SJSA1 (cell line): ENCODE measurements around the gene ASCL4. TPM values are rescaled to one million over a fixed set of nuclear protein-coding genes. Genes with fewer than 3 reads are reported as not detected.
A peak's percentile ranks its signal among the peaks of the same experiment; 100 is the strongest.

Source experiments
- DNase-seq, 2 experiments: peaks; one replicate each; pipeline ENCODE4 v3.0.0-alpha.2; 2015 to 2020; ENCODE audit warnings: low spot score in 2 of 2, low read depth in 1 of 2
- H3K27ac ChIP-seq: fragments of 250-450 bp; sonication (Bioruptor Pico); 2 replicates; pipeline ENCODE4 v1.5.1; 2020; ENCODE audit warnings: mild to moderate bottlenecking, moderate library complexity
- H3K27me3 ChIP-seq: fragments of 250-450 bp; sonication (Bioruptor Pico); replicated peaks from 2 replicates; pipeline ENCODE4 v1.5.1; 2020; ENCODE audit warnings: mild to moderate bottlenecking, moderate library complexity
- H3K36me3 ChIP-seq: fragments of 250-450 bp; sonication (Bioruptor Pico); 2 replicates; pipeline ENCODE4 v1.5.1; 2020; ENCODE audit warnings: mild to moderate bottlenecking
- H3K4me1 ChIP-seq: fragments of 250-450 bp; sonication (Bioruptor Pico); replicated peaks from 2 replicates; pipeline ENCODE4 v1.6.1; 2021; ENCODE audit warnings: mild to moderate bottlenecking
- H3K4me3 ChIP-seq: fragments of 250-450 bp; sonication (Bioruptor Pico); 2 replicates; pipeline ENCODE4 v1.5.1; 2020; ENCODE audit warnings: mild to moderate bottlenecking
- H3K9me3 ChIP-seq: fragments of 250-450 bp; sonication (Bioruptor Pico); replicated peaks from 2 replicates; pipeline ENCODE4 v1.5.1; 2020; ENCODE audit warnings: mild to moderate bottlenecking
- total RNA-seq: library from RNA; depleted of rRNA; stranded (reverse); fragments of >200 nt; shearing (Covaris generic); gene quantifications from 2 replicates; pipeline ENCODE4 v1.2.3, GENCODE V29; 2014

ASCL4 gene
- total RNA-seq, 1 experiment from 2014 or later = not detected

- Histone ChIP-seq H3K27me3 (peaks cover 9% of the 10 kb centered on the region), H3K27ac (peak within 1 kb of the TSS; percentile 53), H3K9me3 (no peaks in the 10 kb centered on the region), H3K4me1 (peaks cover 24% of the 10 kb centered on the region), H3K4me3 (peak within 1 kb of the TSS; percentile 89), H3K36me3 (peaks cover 45% of the 10 kb centered on the region)
- DNase-seq = peak; percentile 90
Measured at GRCh38 chr12:107760809-107761501, 13.5 kb upstream of the ASCL4 start, which contains the start of gene PRDM4. Gene PRDM4, minus strand, starts transcription at chr12:107761137. Its CDS starts 622 bp downstream, at chr12:107760515.

GRCh38 chr12:107761502-107761904 lies 13.0 kb upstream of the ASCL4 start:
- H3K4me1 ChIP-seq = peaks cover 24% of the 10 kb centered on the region
- H3K9me3 ChIP-seq = no peaks in the 10 kb centered on the region
- H3K27me3 ChIP-seq = peaks cover 9% of the 10 kb centered on the region
- peaks cover 40% of the 10 kb centered on the region for H3K36me3 ChIP-seq
- no peak overlapping the region for H3K27ac ChIP-seq
- DNase-seq = no peak
- H3K4me3 ChIP-seq = peak overlapping the region; percentile 89

DNA sequence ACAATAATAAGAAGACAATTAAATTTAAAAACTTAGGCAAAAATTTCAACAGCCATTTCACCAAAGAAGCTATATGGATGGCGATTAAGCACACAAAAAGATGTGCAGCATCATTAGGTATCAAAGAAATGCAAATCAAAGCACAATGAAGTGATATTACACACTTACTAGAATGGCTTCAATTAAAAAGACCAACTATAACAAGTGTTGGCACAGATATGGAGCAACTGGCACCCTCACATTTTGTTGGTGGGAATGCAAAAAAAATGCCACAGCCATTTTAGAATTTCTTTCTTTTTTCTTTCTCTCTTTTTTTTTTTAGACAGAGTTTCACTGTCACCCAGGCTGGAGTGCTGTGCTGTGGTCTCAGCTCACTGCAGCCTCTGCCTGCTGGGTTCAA lies 11.6 kb upstream of the ASCL4 start:
- Histone ChIP-seq H3K9me3 (no peaks in the 10 kb centered on the region), H3K4me1 (peaks cover 24% of the 10 kb centered on the region), H3K27me3 (peaks cover 9% of the 10 kb centered on the region), H3K36me3 (peaks cover 26% of the 10 kb centered on the region), H3K27ac (no peak overlapping the region), H3K4me3 (no peak overlapping the region)
- no peak for DNase-seq

- DNase-seq = no peak
- Histone ChIP-seq H3K27me3 (peaks cover 18% of the 10 kb centered on the region), H3K9me3 (no peaks in the 10 kb centered on the region), H3K27ac (no peak overlapping the region), H3K4me1 (peaks cover 12% of the 10 kb centered on the region), H3K4me3 (no peak overlapping the region), H3K36me3 (peaks cover 13% of the 10 kb centered on the region)
Measured at GRCh38 chr12:107764626-107765025, 9.9 kb upstream of the ASCL4 start.

DNA sequence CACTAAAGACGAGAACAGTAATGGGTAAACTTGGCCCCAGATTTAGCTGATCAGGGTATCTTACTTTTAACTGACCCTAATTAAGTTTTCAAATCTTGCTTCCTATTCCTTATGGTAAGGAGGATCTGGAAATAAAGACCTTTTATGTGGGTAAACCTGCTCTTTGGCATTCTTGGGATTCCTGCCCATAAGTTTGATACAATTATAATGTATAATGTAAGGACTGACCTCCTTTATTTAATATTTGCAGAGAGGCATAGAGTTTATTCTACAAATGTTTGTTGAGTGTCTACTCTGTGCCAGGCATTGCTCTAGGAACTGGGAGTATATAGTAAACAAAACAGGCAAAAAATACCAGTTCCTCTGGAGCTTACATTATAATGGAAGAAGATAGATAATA lies 9.2 kb upstream of the ASCL4 start:
- Histone ChIP-seq H3K4me1 (peaks cover 6% of the 10 kb centered on the region), H3K4me3 (no peak overlapping the region), H3K9me3 (no peaks in the 10 kb centered on the region), H3K27me3 (peaks cover 21% of the 10 kb centered on the region), H3K27ac (no peak overlapping the region), H3K36me3 (peaks cover 7% of the 10 kb centered on the region; the same call in 1 of the 2 replicates)
- no peak for DNase-seq

GRCh38 chr12:107767466-107767865 lies 7.0 kb upstream of the ASCL4 start:
- no peaks in the 10 kb centered on the region for H3K36me3 ChIP-seq
- no peak overlapping the region for H3K27ac ChIP-seq
- H3K4me1 ChIP-seq = no peaks in the 10 kb centered on the region
- DNase-seq = no peak
- H3K9me3 ChIP-seq = no peaks in the 10 kb centered on the region
- no peak overlapping the region for H3K4me3 ChIP-seq
- H3K27me3 ChIP-seq = peaks cover 23% of the 10 kb centered on the region

DNA sequence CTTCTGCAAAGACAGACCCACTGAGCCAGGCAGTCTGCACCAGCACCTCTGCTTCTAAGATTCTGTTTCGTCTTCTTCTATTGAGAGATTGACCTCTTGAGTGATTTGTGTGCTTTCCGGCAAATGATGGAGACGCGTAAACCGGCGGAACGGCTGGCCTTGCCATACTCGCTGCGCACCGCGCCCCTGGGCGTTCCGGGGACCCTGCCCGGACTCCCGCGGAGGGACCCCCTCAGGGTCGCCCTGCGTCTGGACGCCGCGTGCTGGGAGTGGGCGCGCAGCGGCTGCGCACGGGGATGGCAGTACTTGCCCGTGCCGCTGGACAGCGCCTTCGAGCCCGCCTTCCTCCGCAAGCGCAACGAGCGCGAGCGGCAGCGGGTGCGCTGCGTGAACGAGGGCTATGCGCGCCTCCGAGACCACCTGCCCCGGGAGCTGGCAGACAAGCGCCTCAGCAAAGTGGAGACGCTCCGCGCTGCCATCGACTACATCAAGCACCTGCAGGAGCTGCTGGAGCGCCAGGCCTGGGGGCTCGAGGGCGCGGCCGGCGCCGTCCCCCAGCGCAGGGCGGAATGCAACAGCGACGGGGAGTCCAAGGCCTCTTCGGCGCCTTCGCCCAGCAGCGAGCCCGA lies 703 bp downstream of the ASCL4 start:
- Histone ChIP-seq H3K9me3 (0 out of 2 replicates have a peak, but pooled peaks cover 3% of the 10 kb centered on the region), H3K27me3 (peaks cover 51% of the 10 kb centered on the region), H3K27ac (no peak overlapping the region), H3K36me3 (no peaks in the 10 kb centered on the region), H3K4me1 (no peaks in the 10 kb centered on the region), H3K4me3 (no peak overlapping the region)
- DNase-seq = no peak

GRCh38 chr12:107776171-107776570 lies 1.7 kb downstream of the ASCL4 start:
- Histone ChIP-seq H3K4me3 (no peak overlapping the region), H3K4me1 (no peaks in the 10 kb centered on the region), H3K36me3 (no peaks in the 10 kb centered on the region), H3K27me3 (peaks cover 53% of the 10 kb centered on the region), H3K9me3 (0 out of 2 replicates have a peak, but pooled peaks cover 3% of the 10 kb centered on the region), H3K27ac (no peak overlapping the region)
- no peak for DNase-seq

DNA sequence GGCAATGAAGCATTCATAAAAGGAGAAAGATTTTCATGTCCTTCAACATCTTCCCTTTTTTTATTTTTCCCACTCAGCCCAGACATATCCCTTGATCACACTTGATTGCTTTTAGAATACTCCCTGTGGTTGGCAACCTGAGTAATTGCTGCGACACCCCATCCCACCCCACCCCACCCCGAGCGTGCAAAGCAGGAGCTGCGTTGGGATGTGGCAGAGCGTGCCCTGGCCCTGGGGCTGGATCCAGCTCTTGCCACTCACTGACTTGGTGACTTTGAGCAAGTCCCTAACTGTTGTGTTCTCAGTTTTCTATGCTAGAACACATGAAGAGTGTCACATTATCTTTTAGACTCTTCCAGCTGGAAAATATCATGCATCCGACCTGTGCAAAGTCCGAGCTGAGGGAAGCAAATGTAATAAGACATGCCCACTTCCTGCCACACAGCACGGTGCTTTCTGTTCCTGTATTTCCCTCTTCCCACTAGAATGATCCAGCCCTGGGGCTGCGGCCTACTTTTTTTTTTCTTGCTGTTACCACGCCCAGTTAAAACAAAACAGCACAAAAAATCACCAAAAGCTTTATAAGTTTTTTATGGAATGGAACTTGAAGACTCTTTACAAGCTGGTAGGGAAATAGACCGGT lies 4.0 kb downstream of the ASCL4 start:
- H3K27me3 ChIP-seq = peaks cover 47% of the 10 kb centered on the region
- H3K9me3 ChIP-seq = 0 out of 2 replicates have a peak, but pooled peaks cover 3% of the 10 kb centered on the region
- no peak overlapping the region for H3K4me3 ChIP-seq
- H3K36me3 ChIP-seq = no peaks in the 10 kb centered on the region
- no peaks in the 10 kb centered on the region for H3K4me1 ChIP-seq
- H3K27ac ChIP-seq = no peak overlapping the region
- DNase-seq = no peak

DNA sequence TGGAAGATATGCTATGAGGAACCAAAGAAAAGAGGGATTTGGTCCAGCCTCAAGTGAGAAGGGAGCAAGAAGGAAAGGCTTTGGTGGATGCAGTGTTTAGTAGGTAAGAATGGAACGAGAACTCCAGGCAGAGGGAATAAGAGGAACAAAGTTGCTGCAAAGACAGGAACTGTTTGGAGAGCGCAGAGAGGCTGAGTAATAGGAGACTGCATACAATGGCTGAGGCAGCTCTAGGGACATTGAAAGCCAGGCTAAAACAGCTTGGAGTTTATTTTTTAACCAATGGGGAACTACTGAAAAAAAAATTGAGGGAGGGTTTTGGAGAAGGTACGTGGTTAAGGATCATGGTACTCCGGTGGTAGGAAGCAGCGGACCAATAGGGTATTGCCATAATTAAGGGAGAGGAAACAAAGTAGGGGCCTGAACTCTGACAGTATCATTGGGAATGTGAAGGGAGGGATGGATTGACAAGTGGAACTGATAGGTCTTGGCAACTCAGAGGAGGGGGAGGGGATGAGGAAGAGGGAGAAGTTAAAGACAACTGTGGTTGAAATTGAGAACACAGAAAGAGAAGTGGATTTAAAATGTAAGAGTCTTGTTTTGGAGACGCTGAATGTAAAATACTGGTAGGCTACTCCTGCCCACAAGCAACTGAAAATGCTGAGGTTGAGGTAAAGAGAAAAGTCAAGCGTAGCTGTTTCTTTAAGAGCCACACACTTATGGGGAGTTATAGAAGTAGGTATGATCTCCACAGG lies 4.8 kb downstream of the ASCL4 start:
- Histone ChIP-seq H3K27me3 (peaks cover 40% of the 10 kb centered on the region), H3K36me3 (no peaks in the 10 kb centered on the region), H3K4me3 (no peak overlapping the region), H3K27ac (no peak overlapping the region), H3K9me3 (0 out of 2 replicates have a peak, but pooled peaks cover 3% of the 10 kb centered on the region), H3K4me1 (no peaks in the 10 kb centered on the region)
- DNase-seq = no peak

- Histone ChIP-seq H3K27ac (no peak overlapping the region), H3K4me3 (no peak overlapping the region), H3K27me3 (peaks cover 29% of the 10 kb centered on the region), H3K9me3 (0 out of 2 replicates have a peak, but pooled peaks cover 1% of the 10 kb centered on the region), H3K4me1 (no peaks in the 10 kb centered on the region), H3K36me3 (no peaks in the 10 kb centered on the region)
- no peak for DNase-seq
Measured at GRCh38 chr12:107780298-107780697, 5.8 kb downstream of the ASCL4 start.

DNA sequence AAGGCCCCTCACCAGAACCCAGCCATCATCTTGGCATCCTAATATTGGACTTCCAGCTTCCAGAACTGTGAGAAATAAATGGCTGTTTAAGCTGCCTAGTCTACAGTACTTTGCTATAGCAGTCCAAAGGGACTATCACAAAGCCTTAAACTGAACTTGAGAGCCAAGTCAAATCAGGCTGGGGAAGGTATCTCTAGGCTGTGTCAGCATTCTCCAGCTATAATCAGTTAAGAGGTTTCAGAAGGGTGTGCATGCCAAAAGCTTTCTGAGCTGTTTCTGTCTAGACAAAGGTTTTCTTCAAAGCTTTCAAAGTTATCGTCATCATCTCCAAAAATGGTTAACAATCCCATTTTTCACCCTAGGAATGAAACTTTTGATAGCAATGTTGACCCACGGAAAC lies 7.6 kb downstream of the ASCL4 start:
- no peaks in the 10 kb centered on the region for H3K9me3 ChIP-seq
- no peaks in the 10 kb centered on the region for H3K36me3 ChIP-seq
- H3K4me3 ChIP-seq = no peak overlapping the region
- no peaks in the 10 kb centered on the region for H3K4me1 ChIP-seq
- no peak overlapping the region for H3K27ac ChIP-seq
- no peak for DNase-seq
- H3K27me3 ChIP-seq = peaks cover 12% of the 10 kb centered on the region
